HG02885 (cell line): ENCODE measurements around the gene RPL28.
"Not testable (repeated sequence)": the region's sequence is repeated elsewhere in the genome, so short reads cannot be mapped to it uniquely, and the experiment has no call there.

ENCODE experiments used
- ATAC-seq: cut with Tn5 transposase; IDR thresholded peaks from one replicate; pipeline ENCODE4 v1.9.1; 2021; ENCODE audit warnings: mild to moderate bottlenecking; ENCODE audit not compliant: unreplicated experiment, poor library complexity

The RPL28 gene

DNA sequence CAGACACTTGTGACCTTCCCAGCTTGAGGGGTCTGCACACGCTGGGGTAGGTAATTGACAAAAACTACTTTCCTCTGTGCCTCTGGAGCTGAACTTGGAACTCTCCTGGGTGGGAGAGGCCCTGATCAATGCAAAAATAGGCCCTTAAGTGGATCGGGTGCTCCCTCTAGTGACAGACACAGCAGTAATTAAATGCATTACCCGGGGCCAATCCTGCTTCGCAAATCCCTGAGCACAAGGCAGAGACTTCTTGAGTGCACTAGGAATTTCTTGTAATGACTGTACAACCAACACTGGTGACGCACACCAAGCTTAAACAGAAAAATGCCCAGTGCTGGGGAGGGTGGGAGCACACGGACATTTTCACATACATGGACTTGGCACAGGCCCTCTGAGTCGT lies 32.5 kb downstream of the RPL28 start:
- no peak for ATAC-seq

DNA sequence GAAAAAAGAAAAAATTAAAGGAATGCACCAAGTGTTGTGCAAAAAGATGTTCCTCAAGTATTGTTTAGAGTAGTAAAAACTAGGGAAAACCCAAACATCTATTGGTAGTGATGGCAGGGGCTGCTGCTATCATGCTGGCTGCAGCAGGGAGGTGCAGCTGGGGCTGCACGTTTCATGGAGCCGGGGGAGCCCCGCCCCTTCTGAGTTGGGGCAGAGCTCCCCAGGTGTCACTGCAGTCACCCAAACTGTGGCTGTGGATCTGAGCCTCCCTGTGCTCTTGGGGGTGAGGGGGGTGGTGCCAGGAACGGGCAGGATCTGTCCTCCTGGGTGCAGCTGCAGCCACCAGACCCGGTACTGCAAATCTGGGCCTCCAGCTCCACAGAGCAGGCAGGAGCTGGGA lies 33.4 kb downstream of the RPL28 start:
- ATAC-seq: no peak

DNA sequence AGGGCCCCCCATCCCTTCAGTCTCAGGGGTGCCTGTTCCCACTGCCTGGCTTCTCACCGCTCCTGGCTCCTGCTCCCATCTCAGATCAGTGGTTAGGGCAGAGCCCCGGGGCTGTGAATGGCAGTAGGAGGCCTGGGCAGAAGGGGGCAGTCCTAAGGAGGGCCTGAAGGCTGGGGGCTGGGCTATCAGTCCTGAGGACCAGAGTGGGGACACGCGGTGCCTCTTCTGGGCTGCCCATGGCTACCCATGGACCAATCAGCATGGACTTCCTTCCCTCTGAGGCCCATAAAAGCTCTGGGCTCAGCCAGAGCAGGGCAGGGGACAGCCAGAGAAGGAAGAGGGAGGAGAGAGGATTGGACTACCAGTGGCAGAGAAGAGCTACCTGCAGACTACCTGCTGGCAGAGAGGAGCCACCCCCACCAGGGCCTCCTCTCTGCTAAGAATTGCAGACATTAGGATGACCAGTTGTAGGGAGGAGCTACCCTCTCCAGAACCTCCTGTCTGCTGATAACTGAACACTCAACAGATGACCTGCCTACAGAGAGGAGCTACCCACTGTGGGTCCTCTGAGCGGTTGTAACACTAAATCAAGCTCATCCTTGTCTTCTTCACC lies 34.0 kb downstream of the RPL28 start:
- ATAC-seq: no peak

DNA sequence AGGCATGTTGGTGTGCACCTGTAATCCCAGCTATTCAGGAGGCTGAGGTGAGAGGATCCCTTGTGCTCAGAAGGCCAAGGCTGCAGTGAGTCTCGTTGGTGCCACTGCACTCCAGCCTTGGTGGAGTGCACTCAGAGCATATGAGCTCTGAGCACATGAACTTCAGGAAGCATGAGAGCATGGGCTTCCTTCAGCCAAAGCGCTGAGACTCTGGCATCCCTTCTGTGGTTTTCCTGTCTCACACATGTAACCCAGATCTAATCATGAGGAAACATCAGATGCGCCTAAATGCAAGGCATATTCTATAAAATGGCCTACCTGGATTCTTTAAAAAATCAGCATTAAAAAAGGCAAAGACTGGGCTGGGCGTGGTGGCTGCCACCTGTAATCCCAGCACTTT lies 35.5 kb downstream of the RPL28 start:
- ATAC-seq: not testable (repeated sequence)

DNA sequence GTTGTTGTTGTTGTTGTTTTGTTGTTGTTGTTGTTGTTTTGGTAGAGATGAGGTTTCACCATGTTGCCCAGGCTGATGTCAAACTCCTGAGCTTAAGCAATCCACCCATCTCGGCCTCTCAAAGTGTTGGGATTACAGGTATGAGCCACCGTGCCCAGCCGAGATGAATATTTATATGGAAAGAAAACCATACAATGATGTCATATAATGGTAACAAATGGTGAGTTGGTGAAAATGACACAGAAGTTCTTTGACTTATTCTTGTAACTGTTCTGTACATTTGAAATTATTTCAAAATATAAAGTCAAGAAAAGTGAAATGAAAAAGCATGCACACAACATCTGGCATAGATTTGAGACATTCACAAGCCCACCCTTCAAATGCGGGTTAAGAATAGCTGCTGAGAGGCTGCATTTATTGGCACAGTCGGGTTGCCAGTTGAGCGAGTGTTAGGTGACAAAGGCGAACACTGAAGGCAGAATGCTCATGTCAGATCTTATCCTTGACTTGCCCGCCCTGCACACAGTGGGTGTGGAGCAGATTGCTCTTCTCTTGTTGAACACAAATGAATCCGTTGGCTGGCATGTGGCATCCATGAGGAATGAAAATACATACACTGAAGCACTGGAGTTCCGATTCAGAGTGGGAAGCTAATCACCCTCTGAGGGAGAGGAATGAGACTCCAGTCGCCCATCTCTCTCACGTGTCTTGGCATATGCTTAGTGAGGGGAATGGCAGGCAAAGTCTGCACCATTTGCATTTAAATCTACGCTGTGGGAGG lies 37.7 kb downstream of the RPL28 start:
- ATAC-seq: no peak

DNA sequence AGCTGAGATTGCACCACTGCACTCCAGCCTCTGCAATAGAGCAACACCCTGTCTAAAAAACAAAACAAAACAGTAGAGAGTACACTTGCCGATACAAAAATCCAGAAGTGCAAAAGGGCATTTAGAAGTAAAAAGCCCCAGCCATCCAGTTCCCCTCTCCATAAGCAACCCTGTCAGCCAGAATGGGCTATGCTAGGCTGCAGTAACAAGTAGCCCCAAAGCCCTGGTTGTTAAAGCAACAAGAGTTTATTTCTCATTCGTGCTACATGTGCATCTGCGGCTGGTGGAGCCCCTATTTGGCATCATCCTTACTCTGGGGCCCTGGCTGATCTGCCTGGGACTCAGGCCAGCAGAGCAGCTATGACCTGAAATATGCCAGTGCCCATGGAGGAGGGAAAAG lies 38.8 kb downstream of the RPL28 start:
- ATAC-seq: no peak

DNA sequence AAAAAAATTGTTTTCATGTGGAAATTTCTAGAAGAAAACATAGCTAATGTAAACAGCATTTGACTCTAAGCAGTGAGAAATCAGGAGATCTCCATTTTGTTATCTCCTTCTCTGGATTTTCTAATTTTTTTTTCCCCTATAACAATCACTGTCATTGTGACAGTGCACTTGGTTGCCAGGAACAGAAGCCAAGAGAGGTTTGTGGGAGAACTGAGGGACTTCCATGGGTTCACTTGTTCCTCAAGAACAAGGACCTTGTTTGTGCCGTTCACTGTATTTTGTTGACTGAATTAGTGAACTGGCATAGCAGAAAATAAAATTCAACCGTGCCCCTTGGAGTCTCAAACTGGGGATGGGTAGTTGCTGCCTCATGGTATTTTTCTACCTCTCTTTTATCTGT lies 40.3 kb downstream of the RPL28 start:
- ATAC-seq: no peak

DNA sequence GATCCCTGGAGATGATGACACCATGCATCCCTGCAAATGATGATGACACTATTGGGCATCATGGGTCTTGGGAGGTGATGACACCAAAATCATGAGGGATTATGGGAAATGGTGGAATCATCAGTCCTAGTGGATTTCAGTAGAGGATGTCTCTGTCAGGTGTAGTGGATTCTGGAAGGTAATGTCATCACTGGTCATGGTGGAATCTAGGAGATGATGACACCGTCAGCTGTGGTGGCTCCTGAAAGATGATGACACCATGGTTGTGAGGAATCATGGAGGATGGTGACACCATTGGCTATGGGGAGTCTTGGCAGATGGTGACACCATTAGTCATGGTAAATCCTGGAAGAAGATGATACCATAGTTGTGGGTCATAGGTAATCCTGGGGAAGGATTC lies 45.5 kb downstream of the RPL28 start:
- ATAC-seq: no peak

DNA sequence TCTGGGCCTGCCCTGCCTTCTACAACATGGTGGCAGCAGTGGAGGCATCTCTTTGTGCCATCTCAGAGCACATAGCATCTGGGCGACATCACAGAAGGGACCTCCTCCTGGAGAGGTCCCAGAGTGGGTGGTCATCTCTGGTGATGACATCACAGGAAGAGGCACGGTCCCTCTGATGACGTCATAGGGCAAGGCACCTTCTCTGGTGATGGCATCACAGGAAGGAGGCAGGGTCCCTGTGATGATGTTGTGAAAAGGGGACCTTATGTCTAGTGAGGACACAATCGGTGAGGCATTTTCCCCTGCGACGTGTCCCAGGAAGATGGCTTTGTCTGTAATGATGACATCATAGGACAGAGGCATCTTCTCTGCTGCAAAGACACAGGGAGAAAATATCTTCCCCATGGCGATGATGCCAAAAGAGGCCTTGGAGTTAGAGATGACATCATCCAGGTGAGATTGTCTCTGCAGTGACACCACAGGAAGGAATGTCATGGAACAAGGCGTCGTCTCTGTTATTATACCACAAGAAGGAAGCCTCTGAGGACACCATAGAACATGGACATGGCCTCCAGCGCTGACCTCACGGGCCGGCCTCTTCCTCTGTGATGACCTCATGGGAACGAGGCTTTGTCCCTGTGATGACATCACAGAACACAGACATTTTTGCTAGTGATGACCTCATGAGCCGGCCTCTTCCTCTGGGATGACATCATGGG lies 46.7 kb downstream of the RPL28 start:
- ATAC-seq: no peak

DNA sequence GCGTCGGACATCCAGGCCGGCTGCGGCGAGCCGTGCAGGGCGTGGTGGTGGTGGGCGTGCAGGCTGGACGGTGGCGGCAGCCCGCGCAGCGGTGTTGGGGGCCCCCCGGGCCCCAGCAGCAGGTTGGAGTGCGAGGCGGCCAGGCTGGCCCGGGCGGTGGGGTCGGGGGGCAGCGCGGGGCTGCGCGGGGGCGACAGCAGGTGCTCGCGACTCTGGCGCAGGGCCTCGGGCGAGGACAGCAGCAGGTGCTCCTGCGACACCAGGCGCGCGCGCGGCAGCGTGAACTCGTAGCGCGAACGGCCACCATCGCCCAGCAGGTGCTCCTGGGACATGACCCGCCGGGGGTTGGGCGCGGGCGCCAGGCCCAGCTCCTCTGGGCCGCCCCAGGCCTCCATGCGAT lies 47.6 kb downstream of the RPL28 start:
- no peak for ATAC-seq

DNA sequence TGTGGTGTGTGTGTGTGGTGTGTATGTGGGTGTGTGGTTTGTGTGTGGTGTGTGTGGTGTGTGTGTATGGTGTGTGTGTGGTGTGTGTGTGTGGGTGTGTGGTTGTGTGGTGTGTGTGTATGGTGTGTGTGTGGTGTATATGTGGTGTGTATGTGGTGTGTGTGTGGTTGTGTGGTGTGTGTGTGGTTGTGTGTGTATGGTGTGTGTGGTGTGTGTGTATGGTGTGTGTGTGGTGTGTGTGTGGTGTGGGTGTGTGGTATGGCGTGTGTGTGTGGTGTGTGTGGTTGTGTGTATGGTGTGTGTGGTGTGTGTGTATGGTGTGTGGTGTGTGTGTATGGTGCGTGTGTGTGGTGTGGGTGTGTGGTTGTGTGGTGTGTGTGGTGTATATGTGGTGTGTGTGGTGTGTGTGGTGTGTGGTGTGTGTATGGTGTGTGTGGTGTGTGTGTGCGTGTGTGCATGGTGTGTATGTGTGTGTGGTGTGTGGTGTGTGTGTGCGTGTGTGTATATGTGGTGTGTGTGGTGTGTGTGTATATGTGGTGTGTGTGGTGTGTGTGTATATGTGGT lies 48.7 kb downstream of the RPL28 start:
- ATAC-seq: no peak

DNA sequence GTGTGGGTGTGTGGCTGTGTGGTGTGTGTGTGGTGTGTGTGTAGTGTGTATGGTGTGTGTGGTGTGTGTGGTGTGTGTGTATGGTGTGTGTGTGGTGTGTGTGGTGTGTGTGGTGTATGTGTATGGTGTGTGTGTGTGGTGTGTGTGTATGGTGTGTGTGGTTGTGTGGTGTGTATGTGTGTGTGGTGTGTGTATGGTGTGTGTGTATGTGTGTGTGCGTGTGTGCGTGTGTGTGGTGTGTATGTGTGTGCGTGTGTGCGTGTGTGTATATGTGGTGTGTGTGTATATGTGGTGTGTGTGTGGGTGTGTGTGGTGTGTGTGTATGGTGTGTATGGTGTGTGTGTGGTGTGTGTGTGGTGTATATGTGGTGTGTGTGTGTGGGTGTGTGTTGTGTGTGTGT lies 49.3 kb downstream of the RPL28 start:
- no peak for ATAC-seq

DNA sequence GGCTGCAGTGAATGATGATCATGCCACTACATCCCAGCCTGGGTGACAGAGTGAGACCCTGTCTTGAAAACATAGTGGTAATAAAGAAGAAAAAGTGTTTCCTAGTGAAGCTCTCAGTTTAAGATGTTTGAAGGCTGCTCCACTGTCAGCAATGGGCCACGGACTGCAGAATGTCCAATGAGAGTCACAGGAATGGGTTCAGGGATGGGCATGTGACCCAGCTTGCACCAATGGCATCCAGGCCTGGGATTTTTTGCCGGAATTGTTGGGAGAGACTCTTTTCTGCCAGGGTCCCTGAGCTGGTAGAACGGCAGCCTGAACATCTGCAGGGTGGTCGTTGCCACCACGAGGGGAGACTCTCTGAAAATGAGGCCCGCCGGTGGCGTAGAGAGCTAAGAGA lies 51.1 kb downstream of the RPL28 start:
- no peak for ATAC-seq

DNA sequence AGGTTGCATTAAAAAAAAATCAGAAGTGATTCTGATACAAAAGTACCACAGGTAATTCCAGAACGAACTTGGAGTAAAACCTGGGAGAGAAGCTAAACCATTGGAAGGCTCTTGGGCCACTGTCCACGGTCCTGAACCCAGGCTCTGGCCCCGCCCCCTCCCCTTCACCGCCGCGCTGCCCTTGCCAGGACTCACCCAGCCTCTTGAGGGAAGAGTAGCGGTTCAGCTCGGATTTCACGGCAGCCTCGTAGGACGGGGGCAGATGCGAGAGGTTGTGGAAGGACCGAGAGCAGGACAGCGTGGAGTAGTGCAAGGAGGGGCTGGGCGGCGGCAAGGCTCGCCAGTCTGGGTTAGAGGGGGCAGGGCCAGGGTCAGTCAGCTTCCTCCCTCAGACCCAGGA lies 51.7 kb downstream of the RPL28 start:
- ATAC-seq: no peak

DNA sequence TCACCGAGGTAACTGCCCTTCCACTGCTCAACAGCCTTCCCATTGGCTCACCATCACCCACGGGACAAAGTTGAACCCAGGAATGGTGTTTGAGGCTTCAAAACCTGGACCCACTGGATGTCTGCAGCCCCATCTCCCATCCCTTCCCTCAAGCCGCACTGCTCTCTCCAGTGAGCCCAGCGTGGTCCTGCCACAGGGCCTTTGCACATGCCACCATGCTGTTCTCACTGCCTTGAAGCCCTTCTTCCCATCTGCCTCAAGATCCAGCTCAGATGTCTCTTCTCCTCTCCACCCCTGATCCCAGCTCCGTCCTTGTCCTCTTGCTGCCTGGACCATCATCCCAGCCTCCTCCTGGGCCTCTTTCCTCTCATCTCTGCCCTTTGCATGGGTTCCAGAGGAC lies 53.3 kb downstream of the RPL28 start:
- ATAC-seq: no peak

DNA sequence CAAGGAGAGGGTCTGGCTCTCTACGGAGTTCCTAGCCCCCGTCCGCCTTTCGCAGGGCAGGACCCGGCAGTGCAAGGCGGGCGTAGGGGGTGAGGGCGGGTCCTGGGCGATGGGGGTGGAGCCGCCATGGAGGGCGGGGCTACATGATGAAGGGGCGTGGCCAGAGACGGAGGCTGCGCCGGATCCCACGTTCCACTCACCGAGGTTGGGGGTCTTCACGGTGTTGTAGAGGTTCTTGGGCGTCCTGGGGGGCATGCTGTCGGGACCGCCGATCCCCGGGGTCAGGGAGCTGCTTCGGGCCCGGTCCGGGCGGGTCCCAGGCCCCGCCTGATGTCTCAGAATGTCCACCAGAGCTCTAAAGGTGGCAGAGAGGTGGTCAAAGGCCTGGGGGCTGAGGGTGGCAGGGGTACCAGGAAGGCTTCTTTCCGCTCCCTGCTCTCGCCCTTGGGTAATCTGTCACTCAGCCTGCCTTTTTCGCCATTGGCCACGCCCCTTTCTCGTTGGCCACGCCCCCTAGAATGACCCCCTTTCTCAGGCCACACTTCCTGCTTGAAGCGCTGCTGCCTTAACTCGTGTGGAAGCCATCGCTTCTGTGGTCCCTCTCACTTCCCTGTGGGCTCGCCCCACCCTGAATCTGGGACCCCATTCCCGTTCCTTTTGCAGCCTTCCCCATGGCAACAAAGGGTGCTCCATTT lies 54.8 kb downstream of the RPL28 start:
- no peak for ATAC-seq

DNA sequence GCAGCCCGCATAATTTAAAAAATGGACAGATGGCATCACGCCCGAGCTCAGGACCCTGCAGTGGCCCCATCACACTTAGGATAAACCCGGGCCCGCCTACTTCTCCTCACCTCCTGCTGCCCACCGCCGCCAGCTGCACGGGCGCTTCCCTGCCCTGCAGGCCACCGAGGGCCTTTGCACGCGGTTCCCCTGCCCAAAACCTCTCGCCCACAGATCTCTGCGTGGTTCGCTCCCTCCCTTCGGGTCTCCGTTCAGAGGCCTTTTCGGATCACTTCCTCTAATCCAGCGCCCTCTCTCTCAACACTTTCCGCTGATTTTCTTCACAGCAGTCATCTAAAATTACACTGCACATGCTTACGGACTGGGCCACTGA lies 55.6 kb downstream of the RPL28 start:
- no peak for ATAC-seq

DNA sequence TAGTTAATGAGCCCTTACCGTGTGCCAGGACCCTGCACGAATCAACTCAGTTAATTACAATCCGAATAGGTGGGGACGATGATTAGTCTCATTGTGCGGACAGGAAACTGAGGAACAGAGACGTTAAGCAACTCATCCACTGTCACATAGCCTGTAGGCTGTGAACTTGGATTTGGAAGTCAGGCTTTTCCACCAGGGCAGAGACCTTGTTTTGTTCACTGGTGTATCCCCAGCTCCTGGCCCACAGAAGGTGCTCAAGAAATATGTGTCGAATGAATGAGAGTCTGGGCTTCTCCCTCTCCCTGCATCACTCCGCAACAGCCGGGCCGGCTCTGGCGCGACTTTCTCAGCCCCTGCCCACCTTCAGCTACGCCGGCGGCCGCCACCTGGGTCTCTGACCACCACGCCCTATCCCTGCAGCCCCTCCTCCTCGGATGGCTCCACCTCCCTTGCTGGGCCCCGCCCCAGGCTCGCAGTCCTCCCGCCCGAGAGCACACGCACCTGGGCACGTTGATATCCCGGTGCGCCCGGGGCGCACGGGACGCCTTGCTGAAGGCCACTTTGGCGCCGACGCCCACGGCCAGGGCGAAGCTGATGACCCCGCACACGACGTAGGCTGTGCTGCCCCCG lies 56.1 kb downstream of the RPL28 start:
- ATAC-seq: no peak

DNA sequence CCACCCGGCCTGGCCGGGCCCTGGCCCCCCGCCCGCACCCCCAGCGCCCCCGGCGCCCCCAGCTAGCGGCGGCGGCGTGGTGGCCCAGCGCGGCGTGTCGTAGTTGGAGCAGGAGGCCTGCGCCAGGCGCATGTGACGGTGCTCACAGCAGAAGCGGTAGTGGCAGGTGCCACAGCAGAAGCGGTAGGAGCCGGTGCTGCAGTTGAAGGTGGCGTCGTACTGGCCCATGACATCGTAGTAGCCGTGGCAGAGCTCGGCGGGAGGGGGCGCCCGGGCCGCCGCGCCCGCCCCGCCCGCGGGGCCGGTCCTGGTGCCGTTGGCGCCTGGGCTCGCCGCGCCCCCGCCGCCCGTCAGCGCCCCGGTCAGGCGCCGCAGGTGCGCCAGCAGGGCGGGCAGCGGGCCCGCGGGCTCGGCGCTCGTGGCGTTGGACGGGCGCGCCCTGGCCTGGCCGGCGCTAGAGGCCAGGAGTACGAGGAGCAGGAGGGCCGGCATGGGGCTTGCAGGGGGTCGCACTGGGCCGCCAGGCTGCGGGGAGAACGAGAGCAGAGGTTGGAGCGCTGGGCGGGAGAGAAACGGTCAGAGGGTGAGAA lies 56.7 kb downstream of the RPL28 start:
- ATAC-seq: no peak
